ENCODE data around the gene ADCY9.

ADCY9 gene

GRCh38 chr16:4005281-4005680 lies 111.0 kb downstream of the ADCY9 start:
- TF ChIP-seq POLR2A (IDR thresholded peaks at IDR 0.05; ENCODE audit: extremely low read depth, insufficient read length): no peak
- TF ChIP-seq MYC (IDR thresholded peaks at IDR 0.05; ENCODE audit: low read depth, low read length): no peak
- TF ChIP-seq, protein P1, sequence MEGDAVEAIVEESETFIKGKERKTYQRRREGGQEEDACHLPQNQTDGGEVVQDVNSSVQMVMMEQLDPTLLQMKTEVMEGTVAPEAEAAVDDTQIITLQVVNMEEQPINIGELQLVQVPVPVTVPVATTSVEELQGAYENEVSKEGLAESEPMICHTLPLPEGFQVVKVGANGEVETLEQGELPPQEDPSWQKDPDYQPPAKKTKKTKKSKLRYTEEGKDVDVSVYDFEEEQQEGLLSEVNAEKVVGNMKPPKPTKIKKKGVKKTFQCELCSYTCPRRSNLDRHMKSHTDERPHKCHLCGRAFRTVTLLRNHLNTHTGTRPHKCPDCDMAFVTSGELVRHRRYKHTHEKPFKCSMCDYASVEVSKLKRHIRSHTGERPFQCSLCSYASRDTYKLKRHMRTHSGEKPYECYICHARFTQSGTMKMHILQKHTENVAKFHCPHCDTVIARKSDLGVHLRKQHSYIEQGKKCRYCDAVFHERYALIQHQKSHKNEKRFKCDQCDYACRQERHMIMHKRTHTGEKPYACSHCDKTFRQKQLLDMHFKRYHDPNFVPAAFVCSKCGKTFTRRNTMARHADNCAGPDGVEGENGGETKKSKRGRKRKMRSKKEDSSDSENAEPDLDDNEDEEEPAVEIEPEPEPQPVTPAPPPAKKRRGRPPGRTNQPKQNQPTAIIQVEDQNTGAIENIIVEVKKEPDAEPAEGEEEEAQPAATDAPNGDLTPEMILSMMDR (IDR thresholded peaks at IDR 0.05; ENCODE audit: low read depth, low read length): no peak
- TF ChIP-seq MAX (IDR thresholded peaks at IDR 0.05; ENCODE audit: low read depth, low read length): no peak
- H3K4me3 ChIP-seq (ENCODE audit: low read depth, low read length): no peak overlapping the region
- no peak for DNase-seq (ENCODE audit: low read depth)

- no peak overlapping the region for H3K4me3 ChIP-seq (ENCODE audit: low read depth, low read length)
- TF ChIP-seq MYC (IDR thresholded peaks at IDR 0.05; ENCODE audit: low read depth, low read length): no peak
- TF ChIP-seq POLR2A (IDR thresholded peaks at IDR 0.05; ENCODE audit: extremely low read depth, insufficient read length): no peak
- TF ChIP-seq MAX (IDR thresholded peaks at IDR 0.05; ENCODE audit: low read depth, low read length): no peak
- TF ChIP-seq, protein P1 (IDR thresholded peaks at IDR 0.05; ENCODE audit: low read depth, low read length): no peak
- no peak for DNase-seq (ENCODE audit: low read depth)
Observed at GRCh38 chr16:4004206-4004605, 112.0 kb downstream of the ADCY9 start.

DNA sequence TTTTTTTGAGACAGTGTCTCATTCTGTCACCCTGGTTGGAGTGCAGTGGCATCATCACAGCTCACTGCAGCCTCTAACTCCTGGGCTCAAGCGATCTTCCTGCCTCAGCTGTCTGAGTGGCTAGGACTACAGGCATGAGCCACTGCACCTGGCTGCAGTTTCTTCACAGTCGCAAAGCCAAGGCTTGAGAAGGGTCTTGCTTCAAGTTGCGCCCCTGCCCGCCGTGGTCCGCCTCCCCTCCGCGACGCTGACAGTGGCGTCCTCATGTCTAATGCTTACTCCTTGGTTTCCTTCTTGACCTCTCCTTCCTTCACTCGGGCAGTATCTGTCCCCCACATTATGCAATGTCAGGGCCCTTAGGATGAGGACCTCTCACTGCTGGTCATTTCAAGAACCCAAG lies 112.7 kb downstream of the ADCY9 start:
- TF ChIP-seq POLR2A (IDR thresholded peaks at IDR 0.05; ENCODE audit: extremely low read depth, insufficient read length) (no peak), MYC (IDR thresholded peaks at IDR 0.05; ENCODE audit: low read depth, low read length) (no peak), MAX (IDR thresholded peaks at IDR 0.05; ENCODE audit: low read depth, low read length) (no peak)
- TF ChIP-seq, protein P1 (IDR thresholded peaks at IDR 0.05; ENCODE audit: low read depth, low read length): no peak
- no peak overlapping the region for H3K4me3 ChIP-seq (ENCODE audit: low read depth, low read length)

DNA sequence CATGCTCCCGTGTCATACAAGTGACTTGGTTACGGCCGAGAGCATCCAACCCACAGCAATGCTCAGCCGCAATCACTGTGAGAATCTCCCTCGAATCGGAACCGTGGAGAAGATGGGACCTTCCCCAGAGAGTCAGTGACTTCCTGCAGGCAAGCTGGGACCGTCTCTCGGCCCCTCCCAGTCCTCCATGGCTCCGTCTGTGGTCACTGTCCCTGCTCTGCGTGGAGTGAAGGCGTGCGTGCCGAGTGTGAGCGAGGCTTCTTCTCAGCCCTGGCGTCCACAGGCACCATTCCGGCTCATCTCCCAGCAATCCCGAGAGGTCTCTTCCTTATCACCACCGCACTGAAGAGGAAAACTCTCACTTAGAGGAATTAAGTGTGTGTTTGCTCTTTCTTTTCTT lies 113.1 kb downstream of the ADCY9 start:
- TF ChIP-seq, protein P1 (IDR thresholded peaks at IDR 0.05; ENCODE audit: low read depth, low read length): no peak
- TF ChIP-seq POLR2A (IDR thresholded peaks at IDR 0.05; ENCODE audit: extremely low read depth, insufficient read length): no peak
- TF ChIP-seq MAX (IDR thresholded peaks at IDR 0.05; ENCODE audit: low read depth, low read length): no peak
- TF ChIP-seq MYC (IDR thresholded peaks at IDR 0.05; ENCODE audit: low read depth, low read length): no peak
- no peak overlapping the region for H3K4me3 ChIP-seq (ENCODE audit: low read depth, low read length)
- DNase-seq (ENCODE audit: low read depth): no peak

More for the DNA sequence above, 112.7 kb downstream of the ADCY9 start:
- no peak for DNase-seq (ENCODE audit: low read depth)

- H3K4me3 ChIP-seq (ENCODE audit: low read depth, low read length): no peak overlapping the region
- TF ChIP-seq POLR2A (IDR thresholded peaks at IDR 0.05; ENCODE audit: extremely low read depth, insufficient read length) (no peak), MAX (IDR thresholded peaks at IDR 0.05; ENCODE audit: low read depth, low read length) (no peak), MYC (IDR thresholded peaks at IDR 0.05; ENCODE audit: low read depth, low read length) (no peak)
- TF ChIP-seq, protein P1 (IDR thresholded peaks at IDR 0.05; ENCODE audit: low read depth, low read length): no peak
- no peak for DNase-seq (ENCODE audit: low read depth)
Observed at GRCh38 chr16:4002121-4002520, 114.1 kb downstream of the ADCY9 start.
